Endodermal cell (in vitro differentiated cells): Measurements from ENCODE around the gene ACOT7. TPM values are rescaled to one million over a fixed set of nuclear protein-coding genes. Genes with fewer than 3 reads are reported as not detected.

Source experiments
- DNase-seq: peaks from one replicate; pipeline ENCODE4 v3.0.0-alpha.2; 2017
- H3K27ac ChIP-seq: 2 replicates; pipeline ENCODE4 v1.5.1; 2013; ENCODE audit warnings: mild to moderate bottlenecking, low read depth, low read length, moderate library complexity
- H3K27me3 ChIP-seq: 2 replicates; pipeline ENCODE4 v1.6.1; 2013; ENCODE audit warnings: mild to moderate bottlenecking, low read length, moderate library complexity; ENCODE audit not compliant: insufficient read depth, control insufficient read depth, poor library complexity, severe bottlenecking
- H3K36me3 ChIP-seq: 2 replicates; pipeline ENCODE4 v1.7.0; 2013; ENCODE audit warnings: mild to moderate bottlenecking, low read length, moderate library complexity; ENCODE audit not compliant: control insufficient read depth, insufficient read depth
- H3K4me1 ChIP-seq: one replicate; pipeline ENCODE4 v1.7.0; 2013; ENCODE audit warnings: low read length; ENCODE audit not compliant: control insufficient read depth, insufficient read depth
- H3K4me3 ChIP-seq: 2 replicates; pipeline ENCODE4 v1.5.1; 2013; ENCODE audit warnings: mild to moderate bottlenecking, low read length, moderate library complexity
- H3K9ac ChIP-seq: 2 replicates; pipeline ENCODE4 v1.6.1; 2013; ENCODE audit warnings: mild to moderate bottlenecking, low read length, moderate library complexity; ENCODE audit not compliant: poor library complexity, severe bottlenecking; ENCODE audit errors: extremely low read depth
- H3K9me3 ChIP-seq: 2 replicates; pipeline ENCODE4 v1.6.1; 2013; ENCODE audit warnings: mild to moderate bottlenecking, low read length, moderate library complexity; ENCODE audit not compliant: control insufficient read depth
- H3K27ac Mint-ChIP-seq: 2 replicates; pipeline ENCODE4 v1.8.0; 2020; ENCODE audit warnings: mixed read lengths
- H3K27me3 Mint-ChIP-seq: 2 replicates; pipeline ENCODE4 v1.8.0; 2021; ENCODE audit warnings: mild to moderate bottlenecking, mixed read lengths; ENCODE audit not compliant: insufficient read depth
- H3K36me3 Mint-ChIP-seq: 2 replicates; pipeline ENCODE4 v1.8.0; 2020; ENCODE audit warnings: low read depth, mixed read lengths
- H3K4me1 Mint-ChIP-seq: 2 replicates; pipeline ENCODE4 v1.8.0; 2020; ENCODE audit warnings: mixed read lengths
- H3K4me3 Mint-ChIP-seq: 2 replicates; pipeline ENCODE4 v1.8.0; 2020; ENCODE audit warnings: mild to moderate bottlenecking, moderate library complexity, mixed read lengths
- H3K9me3 Mint-ChIP-seq: 2 replicates; pipeline ENCODE4 v1.8.0; 2020; ENCODE audit warnings: mild to moderate bottlenecking, mixed read lengths
- CTCF ChIP-seq: fragments of 200-600 bp; sonication (generic); conservative IDR thresholded peaks from 2 replicates; pipeline ENCODE4 v1.5.0; 2021; ENCODE audit warnings: antibody characterized with exemption, mild to moderate bottlenecking
- WGBS, 2 experiments: methylation state at CpG; one replicate each; pipeline versions ENCODE4 v1.1.5 to v1.1.7; 2013; ENCODE audit warnings: missing lambda C conversion rate in 2 of 2, mixed read lengths in 1 of 2; ENCODE audit not compliant: insufficient coverage in 1 of 2, insufficient read length in 1 of 2; 5-methylcytosine and 5-hydroxymethylcytosine counted together
- total RNA-seq, 2 donors: library from RNA; stranded (reverse); fragmentation: NEBNext Ultra II Directional in 1 of 2; extraction: Animal tissue kit (Norgen Biotek cat#: 25700) in 1 of 2; gene quantifications; 2 replicates in 1 of 2; 3 replicates in 1 of 2; pipeline ENCODE4 v1.2.1, GENCODE V29; 2021

The ACOT7 gene
- total RNA-seq, 2 donors from 2014 or later, result 51.3 to 70.7 TPM

- Mint-ChIP-seq H3K9me3 (no peaks in the 10 kb centered on the region), H3K27ac (no peak overlapping the region), H3K4me1 (no peaks in the 10 kb centered on the region), H3K4me3 (no peak overlapping the region), H3K27me3 (no peaks in the 10 kb centered on the region), H3K36me3 (no peaks in the 10 kb centered on the region)
- WGBS, 2 experiments, result 37 to 88% methylated on average over 2 to 9 of the region's 9 CpGs
- no peak overlapping the region for H3K4me3 ChIP-seq
- H3K27ac ChIP-seq, result no peak overlapping the region
- H3K9ac ChIP-seq, result no peak overlapping the region
- no peaks in the 10 kb centered on the region for H3K4me1 ChIP-seq
- H3K27me3 ChIP-seq, result no peaks in the 10 kb centered on the region
- no peak for DNase-seq
- no peaks in the 10 kb centered on the region for H3K36me3 ChIP-seq
- H3K9me3 ChIP-seq, result no peaks in the 10 kb centered on the region
- no peak for TF ChIP-seq CTCF
These were observed 51.5 kb downstream of the ACOT7 start for GRCh38 chr1:6342056-6342455.

DNA sequence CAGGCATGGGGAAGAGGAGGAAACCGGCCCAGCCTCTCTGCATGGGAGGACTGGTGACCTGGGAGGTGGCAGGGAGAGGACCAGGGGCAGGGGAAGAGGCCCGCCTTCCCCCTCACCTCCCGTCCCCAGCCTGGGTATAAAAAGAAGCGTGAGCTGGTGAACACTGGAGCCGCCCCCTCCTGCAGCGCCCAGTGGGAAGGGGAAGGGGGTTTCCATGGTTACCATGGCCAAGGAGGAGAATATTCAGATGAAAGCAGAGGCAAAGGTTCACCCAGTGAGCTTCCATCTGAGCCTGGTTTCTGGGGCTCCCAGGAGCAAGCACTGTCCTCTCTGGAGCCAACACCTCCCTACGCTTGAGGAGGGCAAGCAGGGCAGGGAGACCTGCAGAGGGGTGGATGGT is 54.9 kb downstream of the ACOT7 start:
- DNase-seq, result peak; percentile 65
- no peak overlapping the region for H3K4me3 Mint-ChIP-seq

DNA sequence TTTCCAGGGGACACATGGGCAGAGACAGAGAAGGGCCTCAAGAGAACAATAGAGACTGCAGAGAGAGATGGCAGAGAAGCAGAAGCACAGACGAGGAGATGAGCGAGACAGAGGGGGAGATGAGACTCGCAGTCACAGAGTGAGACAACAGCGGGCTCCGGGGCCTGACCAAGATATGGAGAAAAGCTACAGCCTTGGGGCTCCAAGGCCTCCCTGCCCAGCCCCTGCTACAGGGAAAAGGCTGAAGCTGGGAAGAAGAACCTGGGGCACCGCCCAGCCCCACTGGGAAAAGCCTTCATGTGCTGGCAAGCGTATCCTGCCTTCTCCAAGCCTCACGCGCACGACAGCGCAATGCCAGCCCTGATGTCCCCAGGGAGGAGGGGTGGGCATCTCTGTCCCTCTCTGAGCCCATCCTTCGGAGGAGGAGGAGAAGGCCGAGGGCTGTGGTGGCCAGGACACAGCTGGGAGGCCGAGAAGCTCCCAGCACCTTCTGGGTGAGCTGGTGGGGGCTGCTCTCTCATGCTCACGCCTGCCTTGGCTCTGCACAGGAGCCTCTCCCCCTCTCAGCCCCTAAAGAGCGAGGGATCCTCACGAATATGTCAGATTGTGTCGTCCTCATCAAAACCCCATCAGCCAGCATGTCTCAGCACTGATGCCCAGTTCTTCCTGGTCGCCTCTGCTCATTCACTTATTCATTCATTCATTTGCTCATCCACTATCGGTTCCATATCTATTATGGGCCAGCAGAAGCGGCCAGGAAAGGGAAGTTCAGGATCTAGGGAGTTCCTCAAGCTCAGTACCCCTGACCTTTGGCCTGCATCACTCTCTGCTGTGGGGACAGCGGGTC is 56.6 kb downstream of the ACOT7 start:
- H3K36me3 ChIP-seq, result no peaks in the 10 kb centered on the region
- H3K9me3 ChIP-seq, result no peaks in the 10 kb centered on the region
- Mint-ChIP-seq H3K27me3 (no peaks in the 10 kb centered on the region), H3K4me3 (no peak overlapping the region), H3K27ac (no peak overlapping the region), H3K36me3 (peaks cover 9% of the 10 kb centered on the region), H3K9me3 (no peaks in the 10 kb centered on the region), H3K4me1 (peaks cover 8% of the 10 kb centered on the region)
- no peak for TF ChIP-seq CTCF
- no peak for DNase-seq
- H3K27ac ChIP-seq, result no peak overlapping the region
- no peaks in the 10 kb centered on the region for H3K4me1 ChIP-seq
- no peaks in the 10 kb centered on the region for H3K27me3 ChIP-seq
- 90 to 92% methylated on average over 19 to 22 of the region's 22 CpGs for WGBS, 2 experiments
- H3K4me3 ChIP-seq, result no peak overlapping the region
- no peak overlapping the region for H3K9ac ChIP-seq

More for the DNA sequence above, 54.9 kb downstream of the ACOT7 start:
- 34 to 71% methylated on average over 3 to 7 of the region's 7 CpGs for WGBS, 2 experiments
- Histone ChIP-seq H3K4me1 (no peaks in the 10 kb centered on the region), H3K9ac (no peak overlapping the region), H3K4me3 (no peak overlapping the region), H3K27me3 (no peaks in the 10 kb centered on the region), H3K36me3 (no peaks in the 10 kb centered on the region), H3K9me3 (no peaks in the 10 kb centered on the region), H3K27ac (peak overlapping the region; percentile 75)
- Mint-ChIP-seq H3K36me3 (no peaks in the 10 kb centered on the region), H3K27ac (no peak overlapping the region), H3K4me1 (peaks cover 8% of the 10 kb centered on the region), H3K27me3 (no peaks in the 10 kb centered on the region), H3K9me3 (no peaks in the 10 kb centered on the region)
- TF ChIP-seq CTCF, result no peak
